Testis (tissue), 2 donors: Measurements from ENCODE around the gene GAK.

Experiments
- CTCF ChIP-seq, 3 experiments: fragments of 450-650 bp in 2 of 3; fragments of 200-600 bp in 1 of 3; sonication (generic) in 1 of 3; IDR thresholded peaks; one replicate each; pipeline ENCODE4 v1.5.1; 2016 to 2019; ENCODE audit warnings: antibody characterized with exemption in 3 of 3, mild to moderate bottlenecking in 2 of 3, moderate library complexity in 1 of 3
- POLR2A ChIP-seq: fragments of 450-650 bp; IDR thresholded peaks from one replicate; pipeline ENCODE4 v1.6.1; 2017; ENCODE audit warnings: antibody characterized with exemption, mild to moderate bottlenecking, moderate library complexity

- TF ChIP-seq POLR2A (no peak), CTCF (IDR thresholded peaks at IDR 0.05) (no peak)
Observed at GRCh38 chr4:914531-914930, 17.6 kb downstream of the GAK start.
